AG09319 (cell line): ENCODE results near the gene SH3D19.

Experiments used
- DNase-seq: peaks from one replicate; pipeline ENCODE4 v3.0.0-alpha.2; 2010; ENCODE audit warnings: low read depth; ENCODE audit errors: extremely low read depth
- TF ChIP-seq, protein P1 (sequence below): IDR thresholded peaks from 2 replicates; pipeline ENCODE4 v1.5.1; 2011; ENCODE audit warnings: low read depth, mild to moderate bottlenecking, inconsistent platforms, low read length, moderate library complexity

SH3D19 gene

DNA sequence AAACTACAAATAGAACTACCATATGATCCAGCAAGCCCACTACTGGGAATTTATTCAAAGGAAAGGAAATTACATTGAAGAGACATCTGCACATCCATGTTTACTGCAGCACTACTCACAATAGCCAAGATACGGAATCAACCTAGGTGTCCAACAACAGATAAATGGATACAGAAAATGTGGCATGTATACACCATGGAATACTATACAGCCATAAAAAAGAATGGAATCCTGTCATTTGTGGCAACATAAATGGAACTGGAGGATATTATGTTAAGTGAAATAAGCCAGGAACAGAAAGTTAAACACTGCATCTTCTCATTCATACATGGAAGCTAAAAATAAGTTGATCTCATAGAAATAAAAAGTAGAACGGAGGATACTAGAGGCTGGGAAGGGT is 167.9 kb downstream of the SH3D19 start:
- no peak for DNase-seq
- TF ChIP-seq, protein P1, sequence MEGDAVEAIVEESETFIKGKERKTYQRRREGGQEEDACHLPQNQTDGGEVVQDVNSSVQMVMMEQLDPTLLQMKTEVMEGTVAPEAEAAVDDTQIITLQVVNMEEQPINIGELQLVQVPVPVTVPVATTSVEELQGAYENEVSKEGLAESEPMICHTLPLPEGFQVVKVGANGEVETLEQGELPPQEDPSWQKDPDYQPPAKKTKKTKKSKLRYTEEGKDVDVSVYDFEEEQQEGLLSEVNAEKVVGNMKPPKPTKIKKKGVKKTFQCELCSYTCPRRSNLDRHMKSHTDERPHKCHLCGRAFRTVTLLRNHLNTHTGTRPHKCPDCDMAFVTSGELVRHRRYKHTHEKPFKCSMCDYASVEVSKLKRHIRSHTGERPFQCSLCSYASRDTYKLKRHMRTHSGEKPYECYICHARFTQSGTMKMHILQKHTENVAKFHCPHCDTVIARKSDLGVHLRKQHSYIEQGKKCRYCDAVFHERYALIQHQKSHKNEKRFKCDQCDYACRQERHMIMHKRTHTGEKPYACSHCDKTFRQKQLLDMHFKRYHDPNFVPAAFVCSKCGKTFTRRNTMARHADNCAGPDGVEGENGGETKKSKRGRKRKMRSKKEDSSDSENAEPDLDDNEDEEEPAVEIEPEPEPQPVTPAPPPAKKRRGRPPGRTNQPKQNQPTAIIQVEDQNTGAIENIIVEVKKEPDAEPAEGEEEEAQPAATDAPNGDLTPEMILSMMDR: no peak

GRCh38 chr4:151153585-151153984 is 171.8 kb downstream of the SH3D19 start:
- TF ChIP-seq, protein P1: no peak
- DNase-seq: no peak

GRCh38 chr4:151152028-151152427 is 173.4 kb downstream of the SH3D19 start:
- DNase-seq: no peak

DNA sequence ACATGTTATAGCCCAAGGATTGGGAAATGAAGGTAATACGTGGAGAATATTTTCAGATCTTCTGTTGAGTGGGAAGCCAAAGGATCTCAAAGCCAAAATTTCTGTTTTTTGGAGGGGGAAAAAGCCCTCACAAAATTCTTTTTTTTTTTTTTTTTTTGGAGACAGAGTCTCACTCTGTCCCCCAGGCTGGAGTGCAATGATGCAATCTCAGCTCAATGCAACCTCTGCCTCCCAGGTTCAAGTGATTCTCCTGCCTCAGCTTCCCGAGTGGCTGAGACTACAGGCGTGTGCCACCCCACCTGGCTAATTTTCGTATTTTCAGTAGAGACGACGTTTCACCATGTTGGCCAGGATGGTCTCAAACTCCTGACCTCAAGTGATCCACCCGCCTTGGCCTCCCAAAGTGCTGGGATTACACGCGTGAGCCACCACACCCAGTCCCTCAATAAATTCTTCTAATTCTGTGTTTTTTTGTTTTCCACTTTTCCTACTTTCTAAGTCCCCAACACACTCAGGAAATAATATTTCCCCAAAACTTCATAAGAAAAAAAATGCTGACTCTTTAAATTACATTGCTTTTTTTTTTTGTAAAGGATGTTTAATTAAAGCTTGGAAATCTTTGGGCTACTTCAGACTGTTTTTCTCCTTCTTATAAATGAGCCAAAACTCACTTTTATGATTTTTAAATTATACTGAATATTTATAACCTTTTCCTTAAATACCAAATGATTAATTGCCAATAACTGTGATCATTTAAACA is 174.4 kb downstream of the SH3D19 start:
- no peak for DNase-seq
- TF ChIP-seq, protein P1: no peak

More at GRCh38 chr4:151152028-151152427, 173.4 kb downstream of the SH3D19 start:
- TF ChIP-seq, protein P1: no peak

GRCh38 chr4:151148261-151148660 is 177.1 kb downstream of the SH3D19 start:
- DNase-seq: no peak
- TF ChIP-seq, protein P1: no peak

DNA sequence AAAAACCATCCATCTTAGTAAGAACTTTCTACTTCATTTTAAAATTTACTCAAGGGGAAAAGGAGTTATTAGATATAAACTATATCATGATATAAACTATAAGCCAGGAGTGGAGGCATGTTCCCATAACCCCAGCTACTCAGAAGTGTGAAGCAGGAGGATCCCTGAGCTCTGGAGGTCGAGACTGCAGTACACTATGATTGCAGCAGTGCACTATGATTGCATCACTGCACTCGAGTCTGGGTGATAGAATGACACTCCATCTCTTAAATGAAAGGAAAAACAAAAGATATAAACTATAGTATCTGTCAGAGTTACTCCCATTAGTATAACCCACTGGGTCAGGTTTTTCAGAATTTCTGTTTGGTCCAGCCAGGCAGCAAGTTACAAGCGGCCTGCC is 178.4 kb downstream of the SH3D19 start:
- DNase-seq: no peak
- TF ChIP-seq, protein P1: no peak

- TF ChIP-seq, protein P1: no peak
These were observed 180.9 kb downstream of the SH3D19 start for GRCh38 chr4:151144329-151145072.

More at GRCh38 chr4:151144329-151145072, 180.9 kb downstream of the SH3D19 start:
- no peak for DNase-seq
